CD14-positive monocyte (primary cell): ENCODE data around the gene WWOX. TPM values are rescaled to one million over a fixed set of nuclear protein-coding genes. Genes with fewer than 3 reads are reported as not detected.

Experiments
- DNase-seq, 3 donors: peaks; one replicate each; pipeline ENCODE4 v3.0.0-alpha.2; 2011 to 2022
- H2AFZ ChIP-seq: 2 replicates; pipeline ENCODE4 v1.6.0; 2012; ENCODE audit warnings: mild to moderate bottlenecking, low read depth, low read length, inconsistent platforms; ENCODE audit not compliant: insufficient read depth, poor library complexity, severe bottlenecking
- H3K27ac ChIP-seq, 2 donors: 1 replicate in 1 of 2; 2 replicates in 1 of 2; pipeline ENCODE4 v1.5.1; 2012 to 2013; ENCODE audit warnings: low read length in 2 of 2, control low read depth in 1 of 2, inconsistent platforms in 1 of 2, low read depth in 1 of 2, mild to moderate bottlenecking in 1 of 2
- H3K27me3 ChIP-seq, 2 donors: one replicate each; pipeline versions ENCODE4 v1.6.0 to v1.6.1; 2011 to 2013; ENCODE audit warnings: low read length in 2 of 2; ENCODE audit not compliant: control insufficient read depth in 2 of 2, insufficient read depth in 2 of 2
- H3K36me3 ChIP-seq, 2 donors: replicated peaks in 1 of 2; 1 replicate in 1 of 2; 2 replicates in 1 of 2; pipeline versions ENCODE4 v1.5.1 to v1.6.1; 2012 to 2013; ENCODE audit warnings: low read length in 2 of 2, control low read depth in 1 of 2, inconsistent platforms in 1 of 2, mild to moderate bottlenecking in 1 of 2; ENCODE audit not compliant: insufficient read depth in 2 of 2, control insufficient read depth in 1 of 2
- H3K4me1 ChIP-seq, 2 donors: 1 replicate in 1 of 2; 2 replicates in 1 of 2; pipeline versions ENCODE4 v1.5.1 to v1.6.1; 2012 to 2013; ENCODE audit warnings: low read length in 2 of 2, control low read depth in 1 of 2, inconsistent platforms in 1 of 2, mild to moderate bottlenecking in 1 of 2, moderate library complexity in 1 of 2; ENCODE audit not compliant: insufficient read depth in 2 of 2, control insufficient read depth in 1 of 2
- H3K4me2 ChIP-seq: replicated peaks from 2 replicates; pipeline ENCODE3; 2012; ENCODE audit warnings: low read length, moderate library complexity, mild to moderate bottlenecking; ENCODE audit not compliant: poor library complexity, severe bottlenecking; ENCODE audit errors: extremely low read depth
- H3K4me3 ChIP-seq, 3 experiments: fragments of 200-600 bp in 1 of 3; sonication (generic) in 1 of 3; replicated peaks in 1 of 3; 1 replicate in 2 of 3; 2 replicates in 1 of 3; pipeline ENCODE4 v1.5.1; 2011 to 2013; ENCODE audit warnings: low read length in 3 of 3, mild to moderate bottlenecking in 3 of 3, control low read depth in 2 of 3, low read depth in 2 of 3, inconsistent platforms in 1 of 3, moderate library complexity in 1 of 3
- H3K79me2 ChIP-seq: 2 replicates; pipeline ENCODE4 v1.6.0; 2012; ENCODE audit warnings: mild to moderate bottlenecking, control low read depth, inconsistent platforms, low read length, moderate library complexity; ENCODE audit not compliant: insufficient read depth
- H3K9ac ChIP-seq: 2 replicates; pipeline ENCODE4 v1.6.0; 2017; ENCODE audit warnings: low read length, mild to moderate bottlenecking; ENCODE audit not compliant: insufficient read depth, poor library complexity, severe bottlenecking
- H3K9me3 ChIP-seq, 2 donors: replicated peaks in 1 of 2; 1 replicate in 1 of 2; 2 replicates in 1 of 2; pipeline versions ENCODE4 v1.5.1 to v1.6.1; 2012 to 2013; ENCODE audit warnings: low read length in 2 of 2, control low read depth in 1 of 2; ENCODE audit not compliant: control insufficient read depth in 1 of 2, insufficient read depth in 1 of 2
- H4K20me1 ChIP-seq: 2 replicates; pipeline ENCODE4 v1.6.0; 2012; ENCODE audit warnings: mild to moderate bottlenecking, low read length, control low read depth, moderate library complexity; ENCODE audit not compliant: insufficient read depth
- H3K27ac Mint-ChIP-seq, 7 donors: one replicate each; pipeline ENCODE4 v1.8.0; 2020; ENCODE audit warnings: mild to moderate bottlenecking in 7 of 7, mixed read lengths in 7 of 7, moderate library complexity in 6 of 7, inconsistent platforms in 2 of 7
- H3K27me3 Mint-ChIP-seq, 3 donors: one replicate each; pipeline ENCODE4 v1.8.0; 2021 to 2022; ENCODE audit warnings: low read depth in 3 of 3, mild to moderate bottlenecking in 3 of 3, mixed read lengths in 3 of 3, moderate library complexity in 3 of 3, inconsistent platforms in 1 of 3
- H3K36me3 Mint-ChIP-seq, 2 donors: one replicate each; pipeline ENCODE4 v1.8.0; 2020; ENCODE audit warnings: mixed read lengths in 2 of 2, inconsistent platforms in 1 of 2, mild to moderate bottlenecking in 1 of 2
- H3K4me1 Mint-ChIP-seq: one replicate; pipeline ENCODE4 v1.8.0; 2020; ENCODE audit warnings: mild to moderate bottlenecking, mixed read lengths
- H3K4me3 Mint-ChIP-seq, 2 donors: one replicate each; pipeline ENCODE4 v1.8.0; 2020; ENCODE audit warnings: mild to moderate bottlenecking in 2 of 2, mixed read lengths in 2 of 2, moderate library complexity in 1 of 2
- H3K9me3 Mint-ChIP-seq, 7 donors: one replicate each; pipeline ENCODE4 v1.8.0; 2020 to 2022; ENCODE audit warnings: mixed read lengths in 7 of 7, mild to moderate bottlenecking in 6 of 7, moderate library complexity in 6 of 7, inconsistent platforms in 2 of 7
- WGBS: methylation state at CpG from one replicate; pipeline ENCODE4 v1.1.5; 2013; ENCODE audit warnings: missing lambda C conversion rate; ENCODE audit not compliant: insufficient coverage; 5-methylcytosine and 5-hydroxymethylcytosine counted together
- intact Hi-C, 2 donors: fragments of 100-400 bp; cut with micrococcal nuclease; formaldehyde crosslinking; loops; one replicate each; pipeline versions ENCODE4 v1.15.0 to v1.15.1; 2023
- polyA plus RNA-seq, 3 donors: library from polyadenylated mRNA; depleted of rRNA in 1 of 3; unstranded in 2 of 3; stranded (reverse) in 1 of 3; fragments of 300-500 nt in 2 of 3; fragments of >200 nt in 1 of 3; fragmentation: Illumina TruSeq in 2 of 3; gene quantifications; 1 replicate in 2 of 3; 2 replicates in 1 of 3; pipeline ENCODE4 v1.2.3, GENCODE V29; 2012 to 2021
- TF ChIP-seq, protein P1 (sequence below): fragments of 200-600 bp; IDR thresholded peaks from one replicate; pipeline ENCODE4 v1.8.0; 2022; ENCODE audit warnings: antibody characterized with exemption, mild to moderate bottlenecking

The WWOX gene
- polyA plus RNA-seq, 3 donors: 4.0 to 7.0 (median 6.3) TPM

DNA sequence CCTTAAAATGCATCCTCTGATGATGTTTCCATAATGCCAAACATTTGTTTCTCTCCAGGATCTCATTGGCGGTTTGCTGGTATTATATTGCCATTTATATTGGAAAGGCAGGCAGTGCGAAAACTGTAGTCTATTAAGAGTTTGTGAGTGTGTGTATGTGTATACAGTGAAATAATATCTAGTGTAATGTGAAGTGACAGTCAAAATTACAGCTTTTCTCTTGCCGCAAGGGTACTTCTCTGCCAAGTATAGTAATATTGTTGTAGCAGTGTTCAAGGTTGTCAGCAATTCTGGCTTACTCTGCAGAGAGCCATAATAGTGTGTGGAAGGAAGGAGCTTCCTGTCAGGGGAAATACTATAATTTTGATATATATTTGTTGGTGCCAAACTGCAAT is 178.6 kb downstream of the WWOX start:
- DNase-seq: no peak
- no peaks in the 10 kb centered on the region for H4K20me1 ChIP-seq
- TF ChIP-seq, protein P1, sequence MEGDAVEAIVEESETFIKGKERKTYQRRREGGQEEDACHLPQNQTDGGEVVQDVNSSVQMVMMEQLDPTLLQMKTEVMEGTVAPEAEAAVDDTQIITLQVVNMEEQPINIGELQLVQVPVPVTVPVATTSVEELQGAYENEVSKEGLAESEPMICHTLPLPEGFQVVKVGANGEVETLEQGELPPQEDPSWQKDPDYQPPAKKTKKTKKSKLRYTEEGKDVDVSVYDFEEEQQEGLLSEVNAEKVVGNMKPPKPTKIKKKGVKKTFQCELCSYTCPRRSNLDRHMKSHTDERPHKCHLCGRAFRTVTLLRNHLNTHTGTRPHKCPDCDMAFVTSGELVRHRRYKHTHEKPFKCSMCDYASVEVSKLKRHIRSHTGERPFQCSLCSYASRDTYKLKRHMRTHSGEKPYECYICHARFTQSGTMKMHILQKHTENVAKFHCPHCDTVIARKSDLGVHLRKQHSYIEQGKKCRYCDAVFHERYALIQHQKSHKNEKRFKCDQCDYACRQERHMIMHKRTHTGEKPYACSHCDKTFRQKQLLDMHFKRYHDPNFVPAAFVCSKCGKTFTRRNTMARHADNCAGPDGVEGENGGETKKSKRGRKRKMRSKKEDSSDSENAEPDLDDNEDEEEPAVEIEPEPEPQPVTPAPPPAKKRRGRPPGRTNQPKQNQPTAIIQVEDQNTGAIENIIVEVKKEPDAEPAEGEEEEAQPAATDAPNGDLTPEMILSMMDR: no peak
- no peak overlapping the region for H3K9ac ChIP-seq
- H3K9me3 ChIP-seq: no peaks in the 10 kb centered on the region
- H3K4me3 ChIP-seq: no peak overlapping the region
- H3K4me3 Mint-ChIP-seq: no peak overlapping the region
- no peaks in the 10 kb centered on the region for H3K36me3 Mint-ChIP-seq
- WGBS: 100% methylated on average over 2 of the region's 3 CpGs
- H2AFZ ChIP-seq: no peak overlapping the region
- H3K27ac Mint-ChIP-seq: no peak overlapping the region
- H3K4me1 ChIP-seq: no peaks in the 10 kb centered on the region
- H3K79me2 ChIP-seq: no peaks in the 10 kb centered on the region
- intact Hi-C loops: no loop called here
- H3K27ac ChIP-seq: no peak overlapping the region
- peaks cover 0 to 15% (median 8%) of the 10 kb centered on the region in 7 donors for H3K9me3 Mint-ChIP-seq
- H3K4me1 Mint-ChIP-seq: no peaks in the 10 kb centered on the region
- no peaks in the 10 kb centered on the region for H3K36me3 ChIP-seq
- no peaks in the 10 kb centered on the region for H3K27me3 ChIP-seq
- peaks cover 0 to 1% (median 1%) of the 10 kb centered on the region in 3 donors for H3K27me3 Mint-ChIP-seq
- H3K4me2 ChIP-seq: no peak overlapping the region

GRCh38 chr16:78281115-78281514 is 181.7 kb downstream of the WWOX start:
- Mint-ChIP-seq H3K4me1 (no peaks in the 10 kb centered on the region), H3K27ac (no peak overlapping the region), H3K9me3 (peaks cover 0 to 14% (median 8%) of the 10 kb centered on the region in 7 donors), H3K27me3 (peaks cover 0 to 1% (median 0%) of the 10 kb centered on the region in 3 donors), H3K36me3 (no peaks in the 10 kb centered on the region), H3K4me3 (no peak overlapping the region)
- H3K4me2 ChIP-seq: no peak overlapping the region
- TF ChIP-seq, protein P1: no peak
- no peak for DNase-seq
- no peak overlapping the region for H3K4me3 ChIP-seq
- H3K27ac ChIP-seq: no peak overlapping the region
- no peaks in the 10 kb centered on the region for H4K20me1 ChIP-seq
- intact Hi-C loops: no loop called here
- H3K36me3 ChIP-seq: no peaks in the 10 kb centered on the region
- H2AFZ ChIP-seq: no peak overlapping the region
- H3K79me2 ChIP-seq: no peaks in the 10 kb centered on the region
- H3K9me3 ChIP-seq: no peaks in the 10 kb centered on the region
- H3K27me3 ChIP-seq: no peaks in the 10 kb centered on the region
- H3K4me1 ChIP-seq: no peaks in the 10 kb centered on the region
- 86% methylated on average over 1 of the region's 6 CpGs for WGBS
- no peak overlapping the region for H3K9ac ChIP-seq
